Kidney tubule cell (primary cell): ENCODE results near the gene AMFR.

Source experiments
- DNase-seq: peaks from one replicate; pipeline ENCODE4 v3.0.0-alpha.2; 2018; ENCODE audit warnings: low spot score

Gene AMFR

DNA sequence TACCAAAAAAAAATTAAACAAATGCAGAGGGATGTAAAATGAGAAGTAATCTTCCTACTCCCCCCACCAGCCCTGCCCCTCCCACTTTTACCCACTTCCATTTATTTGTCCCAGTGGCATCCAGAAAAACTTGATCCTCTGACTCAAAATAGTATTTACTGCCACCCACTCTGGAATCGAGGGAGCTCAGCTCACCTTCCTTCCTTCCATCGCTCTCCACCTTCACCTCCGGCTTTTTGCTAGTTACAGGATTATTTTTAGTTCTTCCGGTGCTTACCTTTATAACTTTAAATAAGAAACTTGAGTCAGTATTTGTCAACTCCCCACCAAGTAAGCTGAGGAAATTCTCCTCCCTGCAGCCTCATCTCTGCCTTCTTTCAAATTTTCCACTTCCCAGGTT, 94.9 kb downstream of the AMFR start:
- DNase-seq, result no peak

DNA sequence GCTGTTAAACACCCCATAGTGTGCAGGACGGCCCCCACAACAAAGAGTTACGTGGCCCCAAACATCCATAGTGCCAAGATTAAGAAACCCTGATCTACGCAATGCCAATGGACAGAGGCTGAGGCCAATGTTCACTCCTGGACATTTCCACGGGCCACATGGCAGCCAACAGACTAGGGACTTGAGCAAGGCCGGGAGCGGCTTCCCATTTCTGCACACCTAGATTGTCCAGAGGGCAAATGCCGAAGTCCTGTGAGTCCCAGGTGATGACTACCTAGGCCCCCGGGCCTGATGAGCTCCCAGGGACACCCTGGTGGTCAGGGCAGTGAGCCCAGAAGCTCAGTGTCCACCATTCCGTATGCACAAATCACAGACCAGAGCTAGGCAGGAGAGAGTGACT, 95.5 kb downstream of the AMFR start:
- no peak for DNase-seq

DNA sequence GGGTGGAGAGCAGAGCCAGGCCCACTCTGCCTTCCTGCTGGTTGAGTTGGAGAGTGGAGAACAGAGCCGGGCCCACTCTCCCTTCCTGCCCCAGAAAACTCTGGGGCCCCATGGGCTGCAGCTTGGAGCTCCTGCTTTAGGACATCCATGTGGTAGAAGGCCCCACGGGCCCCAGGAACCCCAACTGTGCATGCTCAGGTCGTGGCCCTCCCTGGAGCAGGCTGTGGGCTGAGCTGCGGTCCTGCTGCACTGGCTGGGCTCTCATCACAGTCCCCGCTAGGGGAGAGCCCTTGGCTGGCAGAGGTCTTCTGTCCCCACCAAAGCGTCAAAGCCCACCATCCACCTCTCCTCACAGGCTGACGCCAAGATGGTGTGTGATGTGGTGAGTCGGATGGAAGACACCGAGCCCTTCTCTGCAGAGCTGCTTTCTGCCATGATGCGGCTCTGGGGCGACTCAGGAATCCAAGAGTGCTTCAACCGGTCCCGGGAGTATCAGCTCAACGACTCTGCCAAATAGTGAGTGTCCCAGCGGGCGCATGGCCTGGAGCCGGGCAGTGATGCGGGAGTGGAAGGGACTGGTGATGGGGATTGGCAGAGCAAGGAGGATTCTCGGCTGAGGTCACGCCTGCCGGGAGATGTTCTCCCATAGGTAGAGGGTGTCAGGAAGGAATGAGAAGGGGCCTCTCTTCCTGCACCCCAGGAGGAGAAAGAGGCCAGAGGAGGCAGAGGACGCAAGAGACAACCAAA, 96.9 kb downstream of the AMFR start:
- DNase-seq, result no peak

DNA sequence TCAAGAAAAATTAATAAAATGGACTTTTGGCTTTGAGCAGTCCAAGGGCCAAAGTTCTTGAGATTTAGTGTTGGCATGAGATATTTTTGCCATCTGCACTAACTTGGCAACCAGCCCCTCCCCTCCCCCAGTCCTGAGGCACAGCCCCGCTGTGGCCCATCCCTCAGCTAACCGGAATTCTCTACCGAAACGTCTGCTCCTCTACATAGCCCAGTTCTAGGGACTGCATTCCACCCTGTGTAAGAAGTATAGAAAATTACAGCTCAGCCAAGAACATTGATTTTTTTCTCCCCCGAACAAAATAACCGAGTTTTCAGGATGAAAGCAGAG, 97.5 kb downstream of the AMFR start:
- no peak for DNase-seq

DNA sequence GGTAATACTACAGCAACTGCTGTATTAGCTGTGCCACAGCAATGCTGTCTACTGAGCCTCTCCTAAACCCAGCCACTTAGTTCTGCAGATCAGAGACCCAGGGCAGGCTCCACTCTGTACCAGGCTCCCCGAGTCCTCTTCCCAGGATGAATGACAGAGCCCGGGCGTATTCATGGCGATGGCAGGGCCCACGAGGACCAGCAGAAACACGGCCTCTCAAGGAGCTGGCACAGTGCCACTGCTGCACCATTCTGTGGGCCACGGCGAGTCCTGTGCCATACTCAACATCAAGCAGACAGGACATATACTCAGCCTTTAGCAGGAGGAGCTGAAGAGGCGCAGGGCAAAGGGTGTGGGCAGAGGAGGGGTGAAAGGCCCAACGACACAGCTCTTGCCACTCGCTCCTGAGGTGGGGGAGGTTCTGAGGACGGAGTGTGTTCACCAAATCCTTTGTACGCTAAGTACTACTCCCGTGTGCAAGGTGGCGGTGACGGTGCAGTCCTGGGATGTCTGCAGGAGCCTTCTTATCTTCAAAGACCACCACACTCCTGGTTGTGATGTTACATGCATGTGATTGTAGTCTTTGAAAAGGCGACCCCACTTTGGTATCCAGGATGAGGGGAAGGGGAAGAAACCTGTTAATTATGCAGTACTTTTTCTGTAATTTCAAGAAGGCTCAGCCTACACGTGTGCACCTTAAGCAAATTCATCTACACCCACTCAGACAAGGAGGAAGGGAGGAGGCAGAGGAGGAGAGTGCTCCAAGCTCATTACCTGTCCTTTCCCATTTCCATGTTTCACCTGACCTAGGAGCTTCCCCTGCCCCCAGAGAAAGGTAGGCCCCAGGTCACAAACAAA, 98.0 kb downstream of the AMFR start:
- no peak for DNase-seq

DNA sequence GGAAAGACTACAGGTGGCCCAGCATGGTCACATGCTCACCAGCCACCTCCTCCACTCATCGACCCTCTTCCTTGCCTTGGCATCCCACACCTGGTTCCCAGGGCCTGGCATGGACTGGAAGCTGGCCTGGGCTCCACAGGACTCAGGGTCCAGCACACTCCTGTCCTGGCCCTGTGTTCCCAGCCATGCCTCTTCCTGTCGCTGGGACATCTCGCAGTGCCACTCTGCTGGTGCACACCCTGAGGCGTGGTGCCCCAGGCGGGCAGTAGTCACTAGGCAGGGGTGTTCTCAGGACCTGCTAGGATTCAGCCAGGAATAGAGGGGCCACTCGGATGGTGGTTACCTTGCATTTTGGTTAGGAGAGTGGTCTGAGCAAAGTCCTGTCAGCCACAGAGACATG, 99.4 kb downstream of the AMFR start:
- no peak for DNase-seq

DNA sequence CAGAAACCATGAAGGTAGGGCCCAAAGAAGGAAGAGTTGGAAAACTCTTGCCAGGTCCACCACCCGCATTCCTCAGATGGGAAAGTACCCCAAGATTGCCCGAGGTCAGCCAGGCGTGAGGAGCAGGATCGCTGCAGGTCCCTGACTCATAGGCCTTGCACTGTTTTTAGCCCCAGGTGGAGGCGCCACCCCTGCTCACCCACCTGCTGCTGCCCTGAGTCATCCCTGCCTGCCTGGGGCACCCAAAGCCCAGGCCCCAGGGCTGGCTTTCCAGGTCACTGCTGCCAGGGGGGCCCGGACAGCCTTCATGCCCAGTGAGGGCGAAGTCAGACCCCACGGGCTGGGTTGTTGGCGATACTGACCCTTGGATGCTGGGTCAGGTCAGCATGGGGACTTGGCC, 100.9 kb downstream of the AMFR start:
- DNase-seq, result peak; percentile 97

DNA sequence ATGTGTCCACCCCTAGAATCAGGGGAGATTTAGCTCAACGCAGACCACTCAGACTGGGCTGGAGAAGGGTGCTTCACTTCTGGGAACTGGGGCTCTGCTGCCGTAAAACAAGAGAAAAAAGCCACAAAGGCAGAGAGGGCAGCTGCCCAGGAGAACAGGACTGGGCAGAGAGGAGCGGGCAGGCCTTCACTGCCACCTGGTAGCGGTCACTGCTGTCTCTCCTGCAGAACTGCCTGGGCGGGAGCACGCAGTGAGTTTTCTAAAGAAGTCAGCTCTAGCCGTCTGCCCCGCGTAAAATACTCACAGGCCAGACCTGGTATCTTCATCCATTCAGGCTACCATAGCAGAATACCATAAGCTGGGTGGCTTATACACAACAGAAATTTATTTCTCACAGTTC, 103.8 kb downstream of the AMFR start:
- DNase-seq, result no peak

DNA sequence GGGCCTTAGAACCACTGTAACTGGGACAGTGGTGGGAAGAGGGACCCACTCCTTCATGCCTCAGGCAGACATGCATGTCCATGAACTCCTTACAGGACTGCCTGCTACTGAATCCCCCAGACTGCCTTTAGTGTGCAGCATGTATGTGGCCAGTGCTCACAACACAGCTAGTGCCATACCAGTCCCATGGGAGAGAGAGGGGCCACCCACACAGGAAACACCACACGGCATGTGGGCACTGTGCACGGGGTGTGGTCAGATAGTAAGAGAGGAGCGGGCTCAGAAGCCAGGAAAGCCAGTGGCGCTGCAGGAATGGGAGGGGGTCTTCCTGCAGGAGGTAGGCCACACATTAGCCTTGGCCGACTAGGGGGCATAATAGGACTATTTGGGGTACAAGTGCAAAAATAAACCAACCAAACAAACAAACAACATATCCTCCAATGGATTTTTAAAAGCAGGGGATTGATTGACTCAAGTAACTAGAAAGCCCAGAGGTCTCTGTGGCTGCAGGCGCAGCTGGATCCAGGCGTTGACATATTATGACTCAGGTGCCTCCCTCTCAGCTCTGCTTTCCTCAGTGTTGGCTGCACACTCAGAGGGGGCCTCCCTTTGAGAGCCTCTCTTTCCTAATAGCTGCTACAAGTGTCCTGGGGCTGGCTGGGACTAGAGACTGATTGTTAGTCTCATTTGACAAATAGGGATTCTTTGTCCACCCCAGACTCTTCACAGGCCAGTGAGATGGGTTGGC, 104.4 kb downstream of the AMFR start:
- no peak for DNase-seq

DNA sequence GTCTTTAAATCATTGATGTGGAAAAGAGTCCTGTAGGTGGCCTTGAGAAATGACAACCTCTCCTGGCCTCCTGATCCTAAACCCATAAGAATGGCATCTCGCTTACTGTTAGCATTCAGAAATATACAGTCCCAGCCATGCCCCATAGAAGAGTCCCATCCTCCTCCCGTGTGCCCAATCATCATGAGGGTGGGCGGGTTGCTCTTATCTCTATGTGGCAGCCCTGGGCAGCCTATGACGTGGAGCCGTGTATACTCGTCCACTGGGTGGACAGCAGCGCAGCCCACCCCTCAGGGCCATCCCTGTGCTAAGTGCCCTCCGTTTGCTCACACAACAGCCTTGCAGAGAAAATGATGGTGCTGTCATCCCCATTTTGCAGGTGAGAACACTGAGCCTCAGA, 105.3 kb downstream of the AMFR start:
- no peak for DNase-seq

DNA sequence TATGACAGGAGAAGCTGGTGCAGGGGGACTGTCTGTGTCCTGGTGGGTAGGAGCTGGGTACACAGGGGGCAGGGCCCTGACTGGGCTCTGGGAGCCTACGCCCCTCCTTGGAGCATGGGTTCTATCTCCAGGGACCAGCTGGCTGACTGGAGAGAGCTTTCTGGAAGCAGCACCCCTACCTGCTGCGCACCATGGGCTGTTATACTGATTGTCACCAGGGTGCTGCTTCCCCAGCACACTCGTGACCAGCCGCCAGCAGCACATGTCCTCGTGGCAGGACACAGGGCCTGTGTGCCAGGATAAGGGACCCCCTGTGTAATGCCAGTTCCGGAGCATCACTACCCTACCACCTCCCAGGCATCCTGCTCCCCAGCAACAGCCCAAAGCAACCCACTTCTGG, 106.0 kb downstream of the AMFR start:
- DNase-seq, result no peak

DNA sequence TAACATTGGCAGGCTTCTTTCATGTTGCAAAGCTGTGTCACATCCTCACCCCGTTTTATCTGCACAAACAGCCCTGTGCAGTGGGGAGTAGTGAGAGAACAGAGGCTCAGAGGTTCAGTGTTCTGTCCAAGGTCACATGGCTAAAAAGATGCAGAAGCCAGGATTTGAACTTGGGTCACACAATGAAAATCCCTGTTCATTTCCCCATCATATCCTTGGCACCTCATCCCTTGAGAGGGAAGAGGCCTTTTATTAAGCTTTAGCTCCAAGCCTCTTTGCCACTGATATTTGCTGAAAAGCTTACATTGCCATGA, 106.6 kb downstream of the AMFR start:
- DNase-seq, result no peak

DNA sequence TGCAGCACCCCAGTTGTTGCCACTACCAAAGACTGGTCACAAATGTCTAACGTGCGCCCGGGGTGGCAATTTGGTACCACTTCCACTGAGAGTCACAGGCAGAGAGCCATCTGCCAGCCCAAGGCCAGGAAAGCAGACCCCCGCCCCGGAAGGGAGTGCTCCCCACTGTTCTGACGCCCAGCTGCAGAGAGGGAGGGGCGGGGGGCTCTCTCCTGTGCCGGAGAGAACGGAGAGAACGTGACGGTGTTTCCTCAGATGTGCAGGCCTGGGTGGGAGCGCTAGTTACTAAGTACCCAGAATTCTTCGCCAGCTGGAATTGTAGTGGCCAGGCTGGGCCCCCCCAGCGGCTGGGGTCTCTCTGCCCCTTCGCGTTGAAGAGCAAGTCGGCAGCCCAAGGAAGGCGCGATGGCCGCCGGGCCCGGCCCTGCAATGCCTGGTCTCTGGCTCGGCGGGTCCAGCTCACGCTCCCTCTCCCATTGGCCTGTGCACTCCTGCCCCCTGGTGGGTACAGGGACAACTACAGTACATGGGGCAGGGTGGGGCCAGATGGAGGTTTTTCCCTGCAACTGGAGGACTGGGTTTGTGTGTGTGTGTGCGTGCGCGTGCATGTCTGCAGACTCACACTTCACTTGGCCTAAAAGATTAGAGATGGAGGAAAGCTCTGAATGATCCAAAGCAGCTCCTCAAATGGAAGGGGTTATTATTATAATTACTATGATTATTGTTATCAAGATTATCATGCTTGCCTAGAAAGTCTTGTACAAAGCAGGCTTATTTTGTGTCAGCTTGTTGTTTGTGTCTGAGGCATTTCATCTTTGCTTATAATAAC, 107.1 kb downstream of the AMFR start:
- peak; percentile 76 for DNase-seq

DNA sequence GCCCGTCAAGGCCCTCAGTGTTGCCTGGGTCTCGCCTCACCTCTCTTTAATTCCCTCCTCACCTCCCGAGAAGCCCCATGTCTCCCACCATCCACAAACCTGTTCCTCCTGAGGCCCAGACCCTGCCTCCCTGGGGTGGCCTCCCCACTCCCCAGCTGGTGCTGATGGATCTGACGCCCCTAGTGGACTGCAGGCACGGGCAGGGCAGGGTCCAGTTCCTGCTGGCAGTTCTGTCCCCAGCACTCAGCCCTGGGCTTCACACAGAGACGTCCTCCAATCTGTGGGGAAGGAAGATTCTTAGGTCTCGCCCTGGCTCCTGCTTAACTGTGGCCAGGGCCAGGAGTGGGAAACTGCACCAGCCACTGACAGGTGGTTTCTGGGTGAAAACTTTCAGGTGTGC, 108.8 kb downstream of the AMFR start:
- no peak for DNase-seq

DNA sequence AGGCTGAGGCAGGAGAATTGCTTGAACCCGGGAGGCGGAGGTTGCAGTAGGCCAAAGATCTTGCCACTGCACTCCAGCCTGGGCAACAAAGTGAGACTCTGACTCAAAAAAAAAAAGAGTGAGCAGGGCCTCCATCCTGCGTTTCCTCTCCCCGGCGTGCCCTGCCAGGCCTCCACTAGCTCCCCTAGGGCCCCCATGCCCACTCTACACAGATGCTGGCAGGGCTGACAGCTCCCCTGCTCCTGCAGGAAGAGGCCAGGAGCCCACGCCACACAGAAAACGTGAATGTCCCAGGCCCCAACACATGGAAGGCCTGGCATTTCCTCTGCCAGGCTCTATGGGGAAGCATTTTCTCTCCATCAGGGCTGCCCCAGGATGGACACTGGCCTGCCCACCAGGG, 109.4 kb downstream of the AMFR start:
- DNase-seq, result no peak

DNA sequence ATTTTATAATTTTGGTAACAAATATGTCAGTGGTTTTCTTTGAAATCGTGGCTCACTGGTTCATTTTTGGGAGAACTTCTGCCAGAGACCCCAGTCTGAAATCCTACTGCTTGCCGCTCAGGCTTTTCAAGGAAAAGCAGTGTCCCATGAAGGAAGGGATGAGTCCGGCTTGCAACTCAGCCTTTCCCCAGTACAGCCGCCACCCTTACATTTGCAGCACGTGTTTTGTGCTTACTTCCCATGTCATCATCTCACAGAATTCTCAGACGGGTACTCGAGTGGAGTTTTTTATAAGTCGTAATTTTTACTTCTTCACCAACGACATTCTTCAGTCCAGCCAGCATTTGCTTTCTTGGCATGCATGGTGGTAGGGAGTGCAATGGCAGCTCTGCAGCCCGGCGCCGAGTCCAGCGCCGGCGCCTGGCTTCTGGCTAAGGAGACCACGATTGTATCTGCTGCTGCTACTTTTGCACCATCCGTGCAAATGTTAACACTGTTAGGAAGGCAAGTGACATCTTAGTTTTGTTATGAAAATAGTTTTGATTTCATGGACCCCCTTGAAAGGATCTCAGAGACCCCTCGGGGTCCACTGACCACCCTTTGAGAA, 111.0 kb downstream of the AMFR start:
- no peak for DNase-seq

DNA sequence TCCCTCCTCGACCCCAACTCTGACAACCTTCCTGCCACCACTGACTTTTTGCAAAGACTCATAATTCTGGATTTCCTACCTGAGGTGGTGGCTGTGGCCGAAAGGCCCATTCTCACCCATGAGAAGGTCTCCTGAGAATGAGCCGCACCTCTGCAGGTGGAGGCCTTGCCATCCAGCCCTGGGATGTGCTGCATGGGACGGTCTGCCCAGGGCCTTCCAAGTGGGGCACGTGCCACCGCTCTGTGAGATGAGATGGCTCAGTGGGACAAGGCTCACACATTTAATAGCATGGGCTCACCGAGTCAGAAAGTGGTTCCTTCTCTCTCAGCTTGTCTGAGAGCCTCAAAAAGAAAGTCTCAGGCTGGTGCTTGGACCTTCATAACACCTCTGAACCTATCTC, 112.8 kb downstream of the AMFR start:
- no peak for DNase-seq

DNA sequence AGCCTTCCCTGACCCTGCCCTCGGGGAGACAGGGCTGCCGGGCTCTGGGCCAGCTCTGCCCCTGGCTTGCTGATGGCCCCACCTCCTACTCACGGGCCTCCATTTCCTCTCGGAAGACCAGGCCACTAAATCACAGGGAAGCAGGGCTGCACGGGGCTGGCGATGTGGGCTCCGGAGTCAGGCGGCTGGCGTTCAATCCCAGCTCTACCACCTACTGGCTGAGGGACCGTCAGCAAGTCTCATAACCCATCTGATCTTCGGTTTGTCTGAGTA, 113.4 kb downstream of the AMFR start:
- DNase-seq, result no peak
